ENCODE data around the gene NT5M.
"Not testable (repeated sequence)": the region's sequence is repeated elsewhere in the genome, so short reads cannot be mapped to it uniquely, and the experiment has no call there.

Gene NT5M

GRCh38 chr17:17303010-17303846, at the start of gene NT5M:
TSS of gene NT5M (plus strand) at chr17:17303373. CDS start at chr17:17303551, 178 bp downstream.
- DNase-seq = peak; percentile 70

DNA sequence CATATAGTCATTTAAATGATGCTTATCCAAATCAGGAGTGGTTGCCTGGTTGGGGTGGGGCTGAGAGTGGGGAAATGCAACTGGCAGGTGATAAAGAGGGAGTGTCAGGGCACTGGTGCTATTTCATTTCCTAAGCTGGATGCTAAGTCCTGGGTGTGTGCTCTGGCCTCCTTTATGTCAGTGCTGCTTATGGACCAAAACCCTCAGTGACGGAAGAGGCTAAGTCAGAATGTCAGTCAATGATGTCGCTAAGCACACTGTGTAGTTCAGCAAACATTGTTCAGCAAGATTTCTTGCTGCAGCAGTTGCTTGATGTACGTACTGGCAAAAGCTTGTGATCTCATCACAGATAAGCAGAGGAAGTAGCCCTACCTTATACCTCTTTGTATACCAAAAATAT, 49.8 kb upstream of the NT5M start:
- no peak for DNase-seq

- no peak for DNase-seq
These were observed 49.1 kb upstream of the NT5M start for GRCh38 chr17:17254036-17254435.

DNA sequence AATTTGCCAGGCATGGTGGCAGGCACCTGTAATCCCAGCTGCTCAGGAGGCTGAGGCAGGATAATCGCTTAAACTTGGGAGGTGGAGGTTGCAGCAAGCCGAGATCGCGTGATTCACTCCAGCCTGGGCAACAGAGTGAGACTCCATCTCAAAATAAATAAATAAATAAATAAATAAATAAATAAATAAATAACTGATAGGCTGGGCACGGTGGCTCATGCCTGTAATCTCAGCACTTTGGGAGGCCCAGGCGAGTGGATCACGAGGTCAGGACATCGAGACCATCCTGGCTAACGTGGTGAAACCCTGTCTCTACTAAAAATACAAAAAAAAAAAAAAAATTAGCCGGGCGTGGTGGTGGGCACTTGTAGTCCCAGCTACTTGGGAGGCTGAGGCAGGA, 47.5 kb upstream of the NT5M start:
- DNase-seq = not testable (repeated sequence)

GRCh38 chr17:17256316-17256715, 46.9 kb upstream of the NT5M start:
- DNase-seq = no peak

DNA sequence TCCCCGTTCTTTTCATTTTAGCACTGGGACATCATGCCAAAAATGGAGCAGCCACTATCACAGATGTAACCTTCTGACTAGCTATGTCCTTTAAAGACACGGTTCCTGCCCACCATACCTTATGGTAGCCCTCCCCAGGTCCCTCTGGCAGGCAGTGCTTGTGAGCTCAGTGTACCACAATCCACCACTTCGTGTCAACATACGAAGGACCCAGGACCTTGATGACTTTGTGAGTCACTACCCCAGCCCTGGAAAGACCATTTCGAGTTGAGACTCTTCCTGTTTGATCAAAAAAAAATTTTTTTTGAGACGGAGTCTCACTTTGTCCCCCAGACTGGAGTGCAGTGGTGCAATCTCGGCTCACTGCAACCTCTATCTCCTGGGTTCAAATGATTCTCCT, 45.2 kb upstream of the NT5M start:
- DNase-seq = no peak

DNA sequence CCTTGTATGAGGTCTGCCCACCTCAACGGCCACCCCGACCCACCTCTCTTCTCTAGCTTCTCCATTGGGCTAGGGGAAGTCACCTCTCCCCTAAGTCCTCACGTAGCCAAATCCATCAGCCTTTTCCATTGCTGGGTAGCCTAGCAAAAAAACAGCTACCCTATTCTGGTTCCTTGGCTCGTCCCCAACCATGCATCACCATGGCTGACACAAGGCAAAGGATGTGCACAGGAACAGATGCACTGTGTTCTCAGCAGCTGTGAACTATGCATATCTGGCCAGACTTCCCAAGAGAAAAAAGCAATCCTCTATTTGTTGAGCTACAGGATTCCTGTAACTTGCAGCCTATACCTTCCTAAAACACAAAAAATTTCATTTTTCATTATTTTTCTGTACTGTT, 44.2 kb upstream of the NT5M start:
- DNase-seq = no peak

DNA sequence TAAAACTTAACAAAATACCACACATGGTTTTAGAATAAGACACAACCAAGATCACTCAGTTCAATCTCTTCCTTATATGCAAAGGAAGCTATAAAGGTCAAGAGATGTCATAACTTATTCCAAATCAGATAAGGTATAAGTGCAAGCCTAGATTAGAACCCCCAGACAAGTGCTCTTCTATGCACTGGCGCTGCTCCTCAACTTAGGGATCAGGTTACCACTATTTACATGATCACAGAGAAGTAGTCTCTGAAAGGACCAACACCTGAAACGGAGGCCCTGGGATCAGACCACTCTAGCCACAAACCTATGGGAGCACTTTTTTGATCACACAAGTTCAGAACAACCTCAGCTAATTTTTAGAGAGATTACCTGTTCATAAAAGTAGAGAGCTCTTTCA, 38.7 kb upstream of the NT5M start:
- DNase-seq = no peak

DNA sequence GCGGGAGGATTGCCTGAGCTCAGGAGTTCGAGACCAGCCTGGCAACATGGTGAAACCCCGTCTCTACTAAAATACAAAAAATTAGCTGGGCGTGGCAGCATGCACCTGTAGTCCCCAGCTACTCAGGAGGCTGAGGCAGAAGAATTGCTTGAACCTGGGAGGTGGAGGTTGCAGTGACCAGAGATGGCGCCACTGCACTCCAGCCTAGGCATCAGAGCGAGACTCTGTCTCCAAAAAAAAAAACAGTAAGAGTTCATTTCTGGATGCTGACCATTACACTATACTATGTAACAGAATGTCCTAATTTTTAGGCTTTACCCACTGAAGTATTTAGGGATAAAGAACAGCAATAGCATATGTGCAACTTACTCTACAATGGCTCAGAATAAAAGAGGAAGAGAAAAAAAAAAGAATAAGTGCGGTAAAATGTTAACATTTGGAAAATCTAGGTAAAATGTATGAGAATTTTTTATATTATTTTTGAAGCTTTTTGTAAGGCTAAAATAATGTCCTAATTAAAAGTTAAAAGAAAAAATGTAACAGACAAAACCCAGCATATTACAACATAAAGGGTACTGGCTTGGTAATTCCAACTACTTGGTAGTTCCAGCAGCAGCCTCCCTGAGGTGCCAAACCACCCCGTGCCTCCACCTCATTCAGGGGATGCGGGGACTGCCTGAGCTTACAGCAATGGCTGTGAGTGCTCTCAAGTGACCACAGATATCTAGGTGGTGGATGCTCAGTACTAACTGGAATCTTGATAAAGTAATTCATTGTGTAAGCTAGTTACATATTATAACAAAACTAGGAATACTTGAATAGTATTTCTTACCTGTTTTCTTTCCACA, 33.0 kb upstream of the NT5M start:
- no peak for DNase-seq

DNA sequence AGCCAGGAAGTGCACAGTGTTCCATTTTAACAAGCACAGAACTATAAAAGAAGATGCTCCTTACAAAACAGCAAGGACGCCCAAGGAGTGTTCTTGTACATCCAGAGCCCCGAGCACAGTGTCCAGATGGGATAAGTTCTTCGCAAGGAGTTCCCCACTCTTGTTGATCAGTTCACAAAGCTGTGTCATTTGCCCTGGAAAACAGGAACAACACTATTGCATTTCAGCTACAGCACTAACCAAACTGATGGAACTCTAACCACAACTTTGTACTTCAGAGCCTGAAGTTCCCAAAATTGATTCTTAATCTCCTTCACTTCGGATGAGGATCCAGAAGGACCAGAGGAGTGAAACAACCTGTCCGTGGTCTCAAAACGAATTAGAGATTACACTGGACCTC, 27.2 kb upstream of the NT5M start:
- DNase-seq = no peak

DNA sequence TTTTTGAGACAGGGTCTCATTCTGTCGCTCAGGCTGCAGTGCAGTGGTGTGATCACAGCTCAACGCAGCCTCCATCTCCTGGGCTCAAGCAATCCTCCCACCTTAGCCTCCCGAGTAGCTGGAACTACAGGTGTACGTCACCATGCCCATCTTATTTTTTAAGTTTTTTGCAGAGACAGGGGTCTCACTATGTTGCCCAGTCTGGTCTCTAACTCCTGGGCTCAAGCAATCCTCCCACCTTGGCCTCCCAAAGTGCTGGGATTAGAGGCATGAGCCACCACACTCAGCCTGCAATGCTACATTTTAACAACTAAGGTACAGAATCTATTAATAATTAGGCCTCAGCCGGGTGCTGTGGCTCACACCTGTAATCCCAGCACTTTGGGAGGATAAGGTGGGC, 25.7 kb upstream of the NT5M start:
- DNase-seq = not testable (repeated sequence)

- DNase-seq = no peak
These were observed 23.9 kb upstream of the NT5M start for GRCh38 chr17:17279316-17279715.

- DNase-seq = peak; percentile 97
These were observed 22.3 kb upstream of the NT5M start, which contains the start of gene COPS3 for GRCh38 chr17:17280613-17281549. TSS of gene COPS3 (minus strand) at chr17:17281246. CDS start at chr17:17281186, 60 bp downstream.

- no peak for DNase-seq
These were observed 17.2 kb upstream of the NT5M start for GRCh38 chr17:17285951-17286350.

GRCh38 chr17:17289086-17289485, 14.1 kb upstream of the NT5M start:
- no peak for DNase-seq

DNA sequence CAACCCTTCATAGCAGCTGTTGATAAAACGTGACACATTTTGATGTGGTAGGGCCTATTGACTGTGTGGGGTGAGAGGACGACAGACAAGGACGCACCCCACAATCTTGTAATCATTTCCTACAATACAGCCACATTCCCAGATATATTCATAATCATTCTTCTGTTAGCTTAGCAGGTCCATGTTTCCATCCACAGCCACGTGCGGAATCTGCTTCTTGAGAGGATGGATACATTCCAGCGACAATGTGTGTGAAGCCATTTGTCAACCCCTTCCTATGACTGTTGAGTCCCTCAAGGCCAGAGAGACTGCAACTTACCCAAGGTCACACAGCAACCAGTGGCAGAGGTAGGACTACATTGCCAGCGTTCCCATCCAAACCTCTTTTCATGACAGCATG, 13.5 kb upstream of the NT5M start:
- DNase-seq = no peak

GRCh38 chr17:17295141-17295540, 8.0 kb upstream of the NT5M start:
- no peak for DNase-seq

DNA sequence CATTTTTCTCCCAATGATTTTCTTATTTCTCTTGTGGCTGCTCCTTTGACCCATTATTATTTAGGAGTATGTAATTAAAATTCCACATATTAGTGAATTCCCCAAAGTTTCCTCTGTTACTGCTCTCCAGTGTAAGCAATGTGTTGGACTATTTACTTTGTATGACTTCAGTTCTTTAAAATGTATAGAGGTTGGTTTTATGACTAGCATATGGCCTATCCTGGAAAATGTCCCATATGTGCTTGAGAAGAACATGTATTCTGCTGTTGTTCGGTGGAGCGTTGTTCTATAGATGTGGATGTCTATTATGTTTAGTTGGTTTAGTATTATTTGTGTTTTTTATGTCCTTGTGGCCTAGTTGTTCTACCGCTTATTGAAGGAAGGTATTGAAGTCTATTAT, 6.0 kb upstream of the NT5M start:
- DNase-seq = no peak

- no peak for DNase-seq
These were observed 5.1 kb upstream of the NT5M start for GRCh38 chr17:17298108-17298507.

- DNase-seq = peak; percentile 64
These were observed 2.3 kb upstream of the NT5M start for GRCh38 chr17:17300624-17301568.

DNA sequence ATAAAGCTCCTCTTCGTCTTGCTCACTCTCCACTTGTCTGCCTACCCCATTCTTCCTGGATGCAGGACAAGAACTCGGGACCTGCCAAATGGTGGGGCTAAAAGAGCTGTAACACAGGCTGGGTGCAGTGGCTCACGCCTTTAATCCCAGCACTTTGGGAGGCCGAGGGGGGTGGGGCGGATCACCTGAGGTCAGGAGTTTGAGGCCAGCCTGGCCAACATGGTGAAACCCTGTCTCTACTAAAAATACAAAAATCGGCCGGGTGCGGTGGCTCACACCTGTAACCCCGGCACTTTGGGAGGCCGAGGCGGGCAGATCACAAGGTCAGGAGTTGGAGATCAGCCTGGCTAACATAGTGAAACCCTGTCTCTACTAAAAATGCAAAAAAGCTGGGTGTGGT, 1.5 kb upstream of the NT5M start:
- not testable (repeated sequence) for DNase-seq
